OCI-LY1 (cell line): ENCODE results near the gene CSNK1D.

Source experiments
- H2AFZ ChIP-seq: fragments of 200-600 bp; sonication (generic), shearing (Covaris generic); 2 replicates; pipeline ENCODE4 v1.6.0; 2014; ENCODE audit warnings: antibody characterized with exemption, mild to moderate bottlenecking, low read length
- H3F3A ChIP-seq: fragments of 200-600 bp; sonication (generic), shearing (Covaris generic); 2 replicates; pipeline ENCODE4 v1.6.0; 2014; ENCODE audit warnings: mild to moderate bottlenecking, antibody characterized with exemption, low read length, moderate library complexity; ENCODE audit not compliant: insufficient read depth
- H3K27ac ChIP-seq: fragments of 200-600 bp; sonication (generic); 2 replicates; pipeline ENCODE4 v1.5.1; 2014; ENCODE audit warnings: low read length, mixed run types, mild to moderate bottlenecking, low read depth; ENCODE audit not compliant: poor library complexity, severe bottlenecking
- H3K27me3 ChIP-seq: fragments of 200-600 bp; sonication (generic); 2 replicates; pipeline ENCODE4 v1.6.0; 2014; ENCODE audit warnings: antibody characterized with exemption, mild to moderate bottlenecking, low read length, moderate library complexity; ENCODE audit not compliant: insufficient read depth
- H3K36me3 ChIP-seq: fragments of 200-600 bp; sonication (generic); 2 replicates; pipeline ENCODE4 v1.6.1; 2014; ENCODE audit warnings: mild to moderate bottlenecking, antibody characterized with exemption, low read length, moderate library complexity, mixed read lengths; ENCODE audit not compliant: insufficient read depth
- H3K4me1 ChIP-seq: fragments of 200-600 bp; sonication (generic); 2 replicates; pipeline ENCODE4 v1.5.1; 2014; ENCODE audit warnings: mild to moderate bottlenecking, low read length, moderate library complexity; ENCODE audit not compliant: insufficient read depth, severe bottlenecking
- H3K4me2 ChIP-seq: fragments of 200-600 bp; sonication (generic), shearing (Covaris generic); 2 replicates; pipeline ENCODE4 v1.6.1; 2014; ENCODE audit warnings: low read length
- H3K4me3 ChIP-seq: fragments of 200-600 bp; sonication (generic); 2 replicates; pipeline ENCODE4 v1.5.1; 2014; ENCODE audit warnings: low read length, low read depth, mild to moderate bottlenecking, mixed read lengths; ENCODE audit not compliant: poor library complexity, severe bottlenecking
- H3K79me2 ChIP-seq: fragments of 200-600 bp; shearing (Covaris generic); 2 replicates; pipeline ENCODE4 v1.6.1; 2016; ENCODE audit warnings: mixed run types, low read length, mixed read lengths; ENCODE audit not compliant: insufficient read depth
- H3K9ac ChIP-seq: fragments of 200-600 bp; sonication (generic), shearing (Covaris generic); 2 replicates; pipeline ENCODE4 v1.6.1; 2014; ENCODE audit warnings: mild to moderate bottlenecking, low read length, mixed read lengths
- H3K9me2 ChIP-seq: fragments of 200-600 bp; sonication (generic), shearing (Covaris generic); 2 replicates; pipeline ENCODE4 v1.6.1; 2014; ENCODE audit warnings: low read depth, mild to moderate bottlenecking, low read length, mixed read lengths
- H3K9me3 ChIP-seq: fragments of 200-600 bp; shearing (Covaris generic); 2 replicates; pipeline ENCODE4 v1.6.1; 2014; ENCODE audit warnings: low read length, mixed read lengths
- H4K20me1 ChIP-seq: fragments of 200-600 bp; sonication (generic), shearing (Covaris generic); 2 replicates; pipeline ENCODE4 v1.6.0; 2016; ENCODE audit warnings: mild to moderate bottlenecking, low read length; ENCODE audit not compliant: insufficient read depth
- EZH2 ChIP-seq: fragments of 200-600 bp; sonication (generic), shearing (Covaris generic); IDR thresholded peaks from 2 replicates; pipeline ENCODE4 v1.8.0; 2017; ENCODE audit warnings: borderline replicate concordance, mixed run types, mild to moderate bottlenecking, antibody characterized with exemption, low read length, moderate library complexity, mixed read lengths
- TF ChIP-seq, protein P1 (sequence below): fragments of 200-600 bp; sonication (generic), shearing (Covaris generic); IDR thresholded peaks from 2 replicates; pipeline ENCODE4 v1.5.1; 2017; ENCODE audit warnings: mild to moderate bottlenecking, antibody characterized with exemption, low read length, moderate library complexity, mixed read lengths

Gene CSNK1D

DNA sequence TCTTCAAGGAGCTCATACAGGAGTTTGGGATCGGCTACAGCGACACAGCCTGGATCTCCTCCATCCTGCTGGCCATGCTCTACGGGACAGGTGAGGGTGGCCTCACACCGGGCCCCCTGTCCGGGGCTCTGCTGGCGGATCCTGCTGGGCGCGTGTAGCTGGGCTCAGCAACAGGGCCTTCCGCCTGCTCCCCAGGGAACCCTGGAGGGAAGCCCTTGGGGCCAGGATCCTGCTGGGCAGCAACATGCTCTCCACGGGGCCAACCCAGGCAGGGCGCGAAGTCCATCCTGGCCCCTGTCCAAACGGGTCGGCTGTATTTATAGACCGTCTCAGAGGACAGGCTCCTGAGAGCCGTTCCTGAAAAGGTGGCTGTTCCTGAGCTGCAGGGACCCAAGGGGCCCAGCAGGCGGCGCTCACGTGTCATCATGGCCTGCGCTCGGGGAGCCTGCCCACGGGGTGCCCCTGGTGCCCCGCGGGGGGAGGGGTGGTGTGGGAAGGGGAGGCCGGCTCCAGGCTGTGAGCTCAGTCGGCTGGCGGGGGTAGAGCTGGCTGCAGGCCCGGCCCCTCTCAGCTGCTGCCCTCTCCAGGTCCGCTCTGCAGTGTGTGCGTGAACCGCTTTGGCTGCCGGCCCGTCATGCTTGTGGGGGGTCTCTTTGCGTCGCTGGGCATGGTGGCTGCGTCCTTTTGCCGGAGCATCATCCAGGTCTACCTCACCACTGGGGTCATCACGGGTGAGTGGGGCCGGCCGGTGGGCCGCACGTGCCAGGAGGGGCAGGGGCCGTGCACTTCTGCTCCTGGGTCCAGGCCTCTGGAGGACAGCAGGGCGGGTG, 37.1 kb downstream of the CSNK1D start:
- TF ChIP-seq EZH2 = no peak
- TF ChIP-seq, protein P1, sequence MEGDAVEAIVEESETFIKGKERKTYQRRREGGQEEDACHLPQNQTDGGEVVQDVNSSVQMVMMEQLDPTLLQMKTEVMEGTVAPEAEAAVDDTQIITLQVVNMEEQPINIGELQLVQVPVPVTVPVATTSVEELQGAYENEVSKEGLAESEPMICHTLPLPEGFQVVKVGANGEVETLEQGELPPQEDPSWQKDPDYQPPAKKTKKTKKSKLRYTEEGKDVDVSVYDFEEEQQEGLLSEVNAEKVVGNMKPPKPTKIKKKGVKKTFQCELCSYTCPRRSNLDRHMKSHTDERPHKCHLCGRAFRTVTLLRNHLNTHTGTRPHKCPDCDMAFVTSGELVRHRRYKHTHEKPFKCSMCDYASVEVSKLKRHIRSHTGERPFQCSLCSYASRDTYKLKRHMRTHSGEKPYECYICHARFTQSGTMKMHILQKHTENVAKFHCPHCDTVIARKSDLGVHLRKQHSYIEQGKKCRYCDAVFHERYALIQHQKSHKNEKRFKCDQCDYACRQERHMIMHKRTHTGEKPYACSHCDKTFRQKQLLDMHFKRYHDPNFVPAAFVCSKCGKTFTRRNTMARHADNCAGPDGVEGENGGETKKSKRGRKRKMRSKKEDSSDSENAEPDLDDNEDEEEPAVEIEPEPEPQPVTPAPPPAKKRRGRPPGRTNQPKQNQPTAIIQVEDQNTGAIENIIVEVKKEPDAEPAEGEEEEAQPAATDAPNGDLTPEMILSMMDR = peak; percentile 97
- H3K36me3 ChIP-seq = peaks cover 5% of the 10 kb centered on the region; the same call in 1 of the 2 replicates
- no peaks in the 10 kb centered on the region for H3K79me2 ChIP-seq
- H3K4me3 ChIP-seq = no peak overlapping the region
- H3K4me1 ChIP-seq = peaks cover 6% of the 10 kb centered on the region
- H3K27ac ChIP-seq = no peak overlapping the region
- H3K4me2 ChIP-seq = no peak overlapping the region
- no peaks in the 10 kb centered on the region for H4K20me1 ChIP-seq
- H2AFZ ChIP-seq = no peak overlapping the region
- no peaks in the 10 kb centered on the region for H3F3A ChIP-seq
- no peaks in the 10 kb centered on the region for H3K9me2 ChIP-seq
- H3K9ac ChIP-seq = no peak overlapping the region
- H3K27me3 ChIP-seq = peaks cover 7% of the 10 kb centered on the region; the same call in 1 of the 2 replicates
- H3K9me3 ChIP-seq = no peaks in the 10 kb centered on the region

DNA sequence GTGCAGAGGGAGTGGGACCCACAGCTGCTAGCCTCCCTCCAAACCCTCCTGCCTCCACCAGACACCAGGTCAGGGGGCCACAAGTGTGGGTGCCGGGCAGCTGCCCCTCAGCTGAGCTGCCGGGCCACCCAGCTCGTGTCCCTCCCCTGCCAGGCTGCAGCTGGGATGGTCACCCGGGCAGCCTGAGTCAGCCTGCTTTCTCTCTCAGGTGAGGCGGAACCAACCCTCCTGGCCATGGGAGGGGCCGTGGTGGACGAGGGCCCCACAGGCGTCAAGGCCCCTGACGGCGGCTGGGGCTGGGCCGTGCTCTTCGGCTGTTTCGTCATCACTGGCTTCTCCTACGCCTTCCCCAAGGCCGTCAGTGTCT, 37.7 kb downstream of the CSNK1D start:
- no peak overlapping the region for H3K4me2 ChIP-seq
- H3K9me3 ChIP-seq = no peaks in the 10 kb centered on the region
- peaks cover 12% of the 10 kb centered on the region for H3K4me1 ChIP-seq
- no peaks in the 10 kb centered on the region for H4K20me1 ChIP-seq
- H3K79me2 ChIP-seq = no peaks in the 10 kb centered on the region
- H2AFZ ChIP-seq = no peak overlapping the region
- no peak overlapping the region for H3K27ac ChIP-seq
- H3K9me2 ChIP-seq = no peaks in the 10 kb centered on the region
- no peaks in the 10 kb centered on the region for H3F3A ChIP-seq
- TF ChIP-seq, protein P1 = no peak
- no peak for TF ChIP-seq EZH2
- peaks cover 3% of the 10 kb centered on the region; the same call in 1 of the 2 replicates for H3K36me3 ChIP-seq
- H3K9ac ChIP-seq = no peak overlapping the region
- no peak overlapping the region for H3K4me3 ChIP-seq
- H3K27me3 ChIP-seq = peaks cover 7% of the 10 kb centered on the region; the same call in 1 of the 2 replicates

DNA sequence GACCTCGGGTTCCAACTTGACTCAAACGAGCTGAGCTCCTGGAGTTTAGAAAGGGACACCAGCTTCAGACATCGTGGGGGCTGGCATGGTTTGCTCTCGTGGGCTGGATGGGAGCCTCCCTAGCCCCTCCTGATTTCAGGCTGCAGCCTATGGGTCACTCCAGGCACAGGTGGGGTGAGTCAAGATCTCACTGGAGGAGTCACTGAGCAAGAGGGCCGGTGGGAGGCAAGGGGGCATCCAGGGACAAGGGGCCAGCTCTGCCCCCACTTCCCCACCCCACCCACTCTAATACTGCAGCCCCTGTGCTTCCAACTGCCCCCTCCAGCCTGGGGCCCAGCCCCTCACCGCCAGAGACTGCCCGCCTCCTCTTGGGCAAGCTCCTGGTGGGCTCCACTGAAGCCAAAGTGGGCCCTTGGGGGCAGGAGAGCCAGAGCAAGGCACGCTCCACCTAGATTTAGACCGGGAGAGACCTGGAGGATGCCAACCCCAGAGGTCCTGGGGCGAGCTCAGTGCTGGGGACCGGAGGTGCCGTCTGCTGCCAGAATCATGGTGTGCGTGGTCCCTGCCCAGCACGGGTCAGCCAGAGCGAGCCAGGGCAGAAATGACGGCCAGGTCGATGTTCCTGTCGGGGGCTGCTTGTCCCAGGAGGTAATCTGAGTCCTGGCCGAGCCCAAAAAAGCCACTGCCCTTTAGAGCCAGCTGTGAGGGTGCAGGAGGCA, 38.3 kb downstream of the CSNK1D start:
- H4K20me1 ChIP-seq = no peaks in the 10 kb centered on the region
- H3K27me3 ChIP-seq = peaks cover 7% of the 10 kb centered on the region
- H3F3A ChIP-seq = no peaks in the 10 kb centered on the region
- H3K4me3 ChIP-seq = no peak overlapping the region
- TF ChIP-seq EZH2 = no peak
- no peaks in the 10 kb centered on the region for H3K9me3 ChIP-seq
- H3K4me1 ChIP-seq = peaks cover 18% of the 10 kb centered on the region
- H3K9me2 ChIP-seq = no peaks in the 10 kb centered on the region
- no peak overlapping the region for H3K27ac ChIP-seq
- no peak overlapping the region for H3K9ac ChIP-seq
- no peak overlapping the region for H2AFZ ChIP-seq
- peaks cover 3% of the 10 kb centered on the region; the same call in 1 of the 2 replicates for H3K36me3 ChIP-seq
- H3K79me2 ChIP-seq = no peaks in the 10 kb centered on the region
- H3K4me2 ChIP-seq = no peak overlapping the region
